Progenitor cell of endocrine pancreas (in vitro differentiated cells): ENCODE measurements around the gene ZNF804B. TPM values are rescaled to one million over a fixed set of nuclear protein-coding genes. Genes with fewer than 3 reads are reported as not detected.

Experiments
- DNase-seq: peaks from one replicate; pipeline ENCODE4 v3.0.0; 2021; ENCODE audit warnings: low spot score; ENCODE audit not compliant: unreplicated experiment
- H3K27ac Mint-ChIP-seq: 2 replicates; pipeline ENCODE4 v1.8.0; 2021; ENCODE audit warnings: mild to moderate bottlenecking, moderate library complexity, mixed read lengths
- H3K27me3 Mint-ChIP-seq: 2 replicates; pipeline ENCODE4 v1.8.0; 2021; ENCODE audit warnings: mixed read lengths
- H3K36me3 Mint-ChIP-seq: 2 replicates; pipeline ENCODE4 v1.8.0; 2022; ENCODE audit warnings: mixed read lengths; ENCODE audit not compliant: insufficient read depth
- H3K4me1 Mint-ChIP-seq: 2 replicates; pipeline ENCODE4 v1.8.0; 2021; ENCODE audit warnings: low read depth, mixed read lengths
- H3K4me3 Mint-ChIP-seq: 2 replicates; pipeline ENCODE4 v1.8.0; 2021; ENCODE audit warnings: low read depth, mild to moderate bottlenecking, moderate library complexity, mixed read lengths
- H3K9me3 Mint-ChIP-seq: 2 replicates; pipeline ENCODE4 v1.8.0; 2021; ENCODE audit warnings: low read depth, mixed read lengths
- total RNA-seq: library from RNA; stranded (reverse); gene quantifications from 2 replicates; pipeline ENCODE4 v1.2.1, GENCODE V29; 2021
- TF ChIP-seq, protein P1 (sequence below): fragments of 200-600 bp; sonication (generic); IDR thresholded peaks from one replicate; pipeline ENCODE4 v1.5.0; 2021; ENCODE audit warnings: antibody characterized with exemption, mild to moderate bottlenecking; ENCODE audit not compliant: unreplicated experiment

Gene ZNF804B
- total RNA-seq, 1 donor from 2014 or later, result not detected

DNA sequence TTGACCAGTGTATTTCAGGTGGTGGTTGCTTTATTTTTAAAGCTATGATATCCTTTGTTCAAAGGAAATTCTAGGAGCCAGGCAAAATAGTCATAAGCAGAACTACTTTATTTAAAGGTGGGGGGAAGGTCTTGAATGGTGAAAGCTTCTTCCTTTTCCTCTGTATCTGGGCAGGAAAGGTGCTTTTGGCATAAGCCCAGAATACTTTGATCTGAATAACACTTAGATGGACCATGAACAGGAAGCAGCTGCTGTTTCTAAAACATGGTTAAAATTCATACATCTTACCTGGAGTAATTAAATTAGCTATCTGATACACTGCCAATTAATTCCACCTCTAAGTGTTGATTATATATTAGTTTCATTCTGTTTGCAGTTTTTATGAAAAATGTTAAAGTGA is 13.3 kb downstream of the ZNF804B start:
- H3K27ac Mint-ChIP-seq, result no peak overlapping the region
- H3K9me3 Mint-ChIP-seq, result no peaks in the 10 kb centered on the region
- no peaks in the 10 kb centered on the region for H3K36me3 Mint-ChIP-seq
- H3K27me3 Mint-ChIP-seq, result no peaks in the 10 kb centered on the region
- TF ChIP-seq, protein P1, sequence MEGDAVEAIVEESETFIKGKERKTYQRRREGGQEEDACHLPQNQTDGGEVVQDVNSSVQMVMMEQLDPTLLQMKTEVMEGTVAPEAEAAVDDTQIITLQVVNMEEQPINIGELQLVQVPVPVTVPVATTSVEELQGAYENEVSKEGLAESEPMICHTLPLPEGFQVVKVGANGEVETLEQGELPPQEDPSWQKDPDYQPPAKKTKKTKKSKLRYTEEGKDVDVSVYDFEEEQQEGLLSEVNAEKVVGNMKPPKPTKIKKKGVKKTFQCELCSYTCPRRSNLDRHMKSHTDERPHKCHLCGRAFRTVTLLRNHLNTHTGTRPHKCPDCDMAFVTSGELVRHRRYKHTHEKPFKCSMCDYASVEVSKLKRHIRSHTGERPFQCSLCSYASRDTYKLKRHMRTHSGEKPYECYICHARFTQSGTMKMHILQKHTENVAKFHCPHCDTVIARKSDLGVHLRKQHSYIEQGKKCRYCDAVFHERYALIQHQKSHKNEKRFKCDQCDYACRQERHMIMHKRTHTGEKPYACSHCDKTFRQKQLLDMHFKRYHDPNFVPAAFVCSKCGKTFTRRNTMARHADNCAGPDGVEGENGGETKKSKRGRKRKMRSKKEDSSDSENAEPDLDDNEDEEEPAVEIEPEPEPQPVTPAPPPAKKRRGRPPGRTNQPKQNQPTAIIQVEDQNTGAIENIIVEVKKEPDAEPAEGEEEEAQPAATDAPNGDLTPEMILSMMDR, result no peak
- H3K4me3 Mint-ChIP-seq, result no peak overlapping the region
- no peak for DNase-seq
- peaks cover 4% of the 10 kb centered on the region for H3K4me1 Mint-ChIP-seq

DNA sequence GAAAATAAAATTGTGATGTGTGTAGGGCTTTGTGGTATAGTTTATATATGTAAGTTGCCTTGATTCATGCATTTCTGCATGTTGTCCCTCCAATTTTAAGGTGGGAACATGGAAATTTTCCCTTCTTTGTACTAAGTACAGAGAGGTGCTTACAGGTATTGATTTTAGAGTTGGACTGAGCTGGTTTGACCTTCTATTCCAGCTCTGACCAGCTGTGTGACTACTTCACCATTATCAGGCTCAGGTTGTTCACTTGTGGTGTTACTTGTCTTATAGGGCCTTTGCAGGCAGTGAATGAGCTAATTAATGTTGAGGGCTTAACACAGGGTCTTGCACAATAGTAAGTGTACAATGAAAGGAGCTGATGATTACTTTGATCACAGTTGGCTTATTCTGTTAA is 16.3 kb downstream of the ZNF804B start:
- TF ChIP-seq, protein P1, result no peak
- H3K4me1 Mint-ChIP-seq, result peaks cover 4% of the 10 kb centered on the region
- no peaks in the 10 kb centered on the region for H3K36me3 Mint-ChIP-seq
- no peak overlapping the region for H3K27ac Mint-ChIP-seq
- no peaks in the 10 kb centered on the region for H3K9me3 Mint-ChIP-seq
- no peaks in the 10 kb centered on the region for H3K27me3 Mint-ChIP-seq
- no peak for DNase-seq
- no peak overlapping the region for H3K4me3 Mint-ChIP-seq

DNA sequence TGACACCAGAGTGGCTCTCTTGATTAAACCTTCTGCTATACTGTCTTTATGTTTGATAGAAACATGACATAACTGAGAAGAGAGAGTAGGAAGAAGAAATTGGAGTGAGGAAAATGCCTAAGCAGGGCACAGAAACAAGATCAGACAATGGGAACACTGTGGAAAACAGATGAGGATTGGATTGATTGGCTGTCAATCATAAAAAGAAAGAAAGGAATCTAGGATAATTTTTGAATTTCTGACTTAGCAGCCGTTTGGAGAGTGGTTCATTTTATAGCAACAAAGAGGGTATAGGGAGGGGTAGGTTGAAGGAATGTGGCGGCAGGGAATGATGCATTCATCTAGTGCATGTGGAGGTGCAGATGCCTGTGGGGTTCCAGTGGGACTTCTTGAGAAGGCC is 28.3 kb downstream of the ZNF804B start:
- peaks cover 4% of the 10 kb centered on the region for H3K4me1 Mint-ChIP-seq
- no peaks in the 10 kb centered on the region for H3K27me3 Mint-ChIP-seq
- no peak overlapping the region for H3K4me3 Mint-ChIP-seq
- no peak overlapping the region for H3K27ac Mint-ChIP-seq
- TF ChIP-seq, protein P1, result no peak
- H3K9me3 Mint-ChIP-seq, result no peaks in the 10 kb centered on the region
- no peak for DNase-seq
- H3K36me3 Mint-ChIP-seq, result no peaks in the 10 kb centered on the region

DNA sequence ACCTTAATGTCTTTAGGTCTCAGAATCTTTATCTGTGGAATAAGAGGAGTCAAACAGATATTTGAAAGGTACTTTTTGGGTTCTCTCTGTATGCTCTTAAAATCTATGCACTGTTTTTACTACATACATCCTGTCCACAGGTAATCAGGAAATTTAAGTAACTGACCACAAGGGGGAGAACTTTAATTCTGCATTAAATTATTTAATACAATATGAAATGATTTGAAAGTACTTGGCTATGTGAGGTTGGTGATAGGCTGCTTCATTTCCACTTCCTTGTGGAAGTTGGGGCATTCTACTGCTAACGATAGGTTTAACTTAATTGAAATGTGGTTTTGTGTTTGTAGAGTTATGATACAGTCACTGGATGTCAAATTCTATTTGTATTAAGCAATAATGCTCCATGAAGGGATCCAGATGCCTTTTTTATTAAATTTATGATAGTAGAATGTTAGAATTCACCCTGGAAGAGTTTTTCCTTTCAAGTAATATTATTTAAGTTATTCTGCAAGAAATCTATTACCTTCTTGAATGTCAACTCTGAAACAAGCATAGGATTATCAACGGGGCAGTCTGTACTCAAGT is 30.1 kb downstream of the ZNF804B start:
- Mint-ChIP-seq H3K4me3 (no peak overlapping the region), H3K27me3 (no peaks in the 10 kb centered on the region), H3K36me3 (no peaks in the 10 kb centered on the region), H3K9me3 (no peaks in the 10 kb centered on the region), H3K4me1 (peaks cover 4% of the 10 kb centered on the region), H3K27ac (no peak overlapping the region)
- TF ChIP-seq, protein P1, result peak; percentile 71
- DNase-seq, result no peak

DNA sequence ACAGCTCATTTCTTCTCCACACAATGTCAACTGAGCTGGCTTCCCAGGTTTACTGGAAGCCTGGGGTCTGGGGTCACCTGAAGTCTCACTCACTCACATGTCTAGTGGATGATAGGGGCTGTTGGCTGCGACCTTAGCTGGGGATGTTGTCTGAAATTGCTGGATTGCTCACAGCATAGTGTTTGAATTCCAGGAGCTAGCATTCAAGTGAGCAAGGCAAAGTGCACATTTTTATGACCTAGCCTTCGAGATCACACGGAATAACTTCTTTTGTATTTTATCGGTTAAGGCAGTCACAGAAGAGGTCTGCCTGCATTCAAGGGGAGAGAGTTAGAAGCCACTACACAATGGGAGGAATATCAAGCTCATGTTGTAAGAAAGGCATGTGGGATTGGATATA is 32.4 kb downstream of the ZNF804B start:
- peaks cover 4% of the 10 kb centered on the region for H3K4me1 Mint-ChIP-seq
- TF ChIP-seq, protein P1, result no peak
- DNase-seq, result no peak

More for the DNA sequence above, 32.4 kb downstream of the ZNF804B start:
- Mint-ChIP-seq H3K9me3 (no peaks in the 10 kb centered on the region), H3K36me3 (no peaks in the 10 kb centered on the region), H3K27me3 (no peaks in the 10 kb centered on the region), H3K27ac (no peak overlapping the region), H3K4me3 (no peak overlapping the region)
